Measurements from ENCODE around the gene CCL22. TPM values are rescaled to one million over a fixed set of nuclear protein-coding genes. Genes with fewer than 3 reads are reported as not detected.

Gene CCL22
- total and polyA plus RNA-seq, 2 of the 4 experiments (the other 2 are of a cell fraction) = not detected

DNA sequence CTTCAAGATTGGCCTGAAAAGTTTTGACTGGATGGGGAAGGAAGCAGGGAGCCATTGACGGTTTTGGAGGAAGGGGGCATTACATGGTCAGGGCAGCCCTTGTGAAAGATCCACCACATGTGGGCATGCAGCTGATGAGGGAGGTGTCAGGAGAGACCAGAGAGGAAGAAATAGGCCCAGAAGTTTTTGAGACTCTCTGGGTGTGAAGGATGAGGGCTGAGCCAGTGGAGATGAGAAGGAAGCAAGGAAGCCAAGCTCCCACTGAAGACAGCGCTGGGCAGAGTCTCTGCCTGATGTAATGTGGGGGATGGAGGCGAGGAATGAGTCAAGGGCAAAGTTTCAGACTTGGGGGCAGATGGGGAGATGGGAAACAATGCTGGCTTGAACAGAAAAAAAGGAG, 46.5 kb downstream of the CCL22 start:
- ATAC-seq (ENCODE audit: low read depth) (no peak), DNase-seq (no peak)
- H2AK5ac ChIP-seq (ENCODE audit: low read depth, low read length) = no peak overlapping the region
- H3K23ac ChIP-seq (ENCODE audit: low read depth, low read length) = no peak overlapping the region
- H2AK9ac ChIP-seq (replicated peaks; ENCODE audit: low read depth, low read length, poor library complexity) = no peak overlapping the region
- H3K4me3 ChIP-seq (ENCODE audit: insufficient read depth, low read depth, low read length) = no peak overlapping the region
- 57% methylated on average over 3 of the region's 3 CpGs; no CpG with 5 or more reads in 1 of the 2 experiments for WGBS, 2 experiments (ENCODE audit: extremely low coverage in 2 of 2, insufficient read length in 1 of 2)
- H2BK15ac ChIP-seq (ENCODE audit: low read depth, low read length) = no peak overlapping the region
- dilution Hi-C loops (cut with HindIII; ENCODE audit: low sequenced_read_pairs, unreplicated experiment) = no loop called here
- intact Hi-C loops (cut with micrococcal nuclease) = no loop called here
- H3K4me1 ChIP-seq (ENCODE audit: control insufficient read depth, insufficient read depth, low read length) = no peaks in the 10 kb centered on the region
- no peak overlapping the region for H4K8ac ChIP-seq (ENCODE audit: low read depth in 2 of 2, low read length in 2 of 2)
- no peaks in the 10 kb centered on the region for H3K9me1 ChIP-seq (ENCODE audit: insufficient read depth, low read length)
- ChIA-PET POLR2A (ENCODE audit: unreplicated experiment) (no interaction called here), CTCF (interaction anchor here (0.5 to 0.6 kb wide), 2 partner anchors 90 to 150 kb away, joined by 3 read pairs; no protein-coding TSS in a partner anchor)
- H2BK5ac ChIP-seq (ENCODE audit: low read depth, low read length, poor library complexity, severe bottlenecking) = no peak overlapping the region
- H3K9me3 ChIP-seq (ENCODE audit: control insufficient read depth, insufficient read depth, low read length) = no peaks in the 10 kb centered on the region
- H3K4me2 ChIP-seq (ENCODE audit: low read depth, low read length) = no peak overlapping the region
- in situ Hi-C loops (cut with MboI; ENCODE audit: low sequenced_read_pairs) = no loop called here
- no peaks in the 10 kb centered on the region for H4K20me1 ChIP-seq (ENCODE audit: insufficient read depth, low read length)
- H3K56ac ChIP-seq (ENCODE audit: extremely low read depth, insufficient read depth, low read length) = no peak overlapping the region
- H2BK120ac ChIP-seq (ENCODE audit: low read depth, low read length) = no peak overlapping the region
- no peak overlapping the region for H2BK20ac ChIP-seq (ENCODE audit: low read depth, low read length)
- no peaks in the 10 kb centered on the region for H3K79me1 ChIP-seq (ENCODE audit: low read depth in 1 of 2, low read length in 2 of 2)
- no peak overlapping the region for H3K14ac ChIP-seq (replicated peaks; ENCODE audit: low read depth, low read length)
- no peak overlapping the region for H2AFZ ChIP-seq (replicated peaks; ENCODE audit: low read length, poor library complexity)
- no peaks in the 10 kb centered on the region for H3K36me3 ChIP-seq (ENCODE audit: control insufficient read depth, insufficient read depth, low read length)
- H3K18ac ChIP-seq (ENCODE audit: low read depth, low read length) = no peak overlapping the region
- H4K5ac ChIP-seq (ENCODE audit: low read depth, low read length) = no peak overlapping the region
- H4K91ac ChIP-seq (ENCODE audit: insufficient read depth, low read depth, low read length) = no peak overlapping the region
- peaks cover 48% of the 10 kb centered on the region for H3K27me3 ChIP-seq (ENCODE audit: control insufficient read depth, insufficient read depth, low read length)
- no TSS peak for BruUV-seq (replicated peaks)
- H3K27ac ChIP-seq (ENCODE audit: insufficient read depth, low read length) = no peak overlapping the region
- TF ChIP-seq RFX5 (IDR thresholded peaks at IDR 0.05; ENCODE audit: low read depth, low read length) (no peak), CEBPB (IDR thresholded peaks at IDR 0.05; ENCODE audit: low read depth, low read length) (no peak), MXI1 (IDR thresholded peaks at IDR 0.05; ENCODE audit: borderline replicate concordance, low read depth, low read length) (no peak), POLR2A (IDR thresholded peaks at IDR 0.05; ENCODE audit: low read depth, low read length) (no peak), FOS (IDR thresholded peaks at IDR 0.05; ENCODE audit: low read depth, low read length) (no peak), BHLHE40 (IDR thresholded peaks at IDR 0.05; ENCODE audit: low read depth, low read length) (no peak), RCOR1 (IDR thresholded peaks at IDR 0.05; ENCODE audit: insufficient replicate concordance, low read length) (no peak), MAZ (IDR thresholded peaks at IDR 0.05; ENCODE audit: borderline replicate concordance, low read depth, low read length) (no peak), RAD21 (IDR thresholded peaks at IDR 0.05; ENCODE audit: low read length) (no peak), SMC3 (IDR thresholded peaks at IDR 0.05; ENCODE audit: low read depth, low read length) (no peak), NFE2L2 (IDR thresholded peaks at IDR 0.05; ENCODE audit: low read depth, low read length) (no peak), MAFK (IDR thresholded peaks at IDR 0.05; ENCODE audit: low read depth, low read length) (no peak), CHD1 (IDR thresholded peaks at IDR 0.05; ENCODE audit: low read depth, low read length) (no peak)
- TF ChIP-seq, protein P1, sequence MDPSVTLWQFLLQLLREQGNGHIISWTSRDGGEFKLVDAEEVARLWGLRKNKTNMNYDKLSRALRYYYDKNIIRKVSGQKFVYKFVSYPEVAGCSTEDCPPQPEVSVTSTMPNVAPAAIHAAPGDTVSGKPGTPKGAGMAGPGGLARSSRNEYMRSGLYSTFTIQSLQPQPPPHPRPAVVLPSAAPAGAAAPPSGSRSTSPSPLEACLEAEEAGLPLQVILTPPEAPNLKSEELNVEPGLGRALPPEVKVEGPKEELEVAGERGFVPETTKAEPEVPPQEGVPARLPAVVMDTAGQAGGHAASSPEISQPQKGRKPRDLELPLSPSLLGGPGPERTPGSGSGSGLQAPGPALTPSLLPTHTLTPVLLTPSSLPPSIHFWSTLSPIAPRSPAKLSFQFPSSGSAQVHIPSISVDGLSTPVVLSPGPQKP (IDR thresholded peaks at IDR 0.05; ENCODE audit: borderline replicate concordance, low read depth, low read length) = no peak
- TF ChIP-seq, protein P2, sequence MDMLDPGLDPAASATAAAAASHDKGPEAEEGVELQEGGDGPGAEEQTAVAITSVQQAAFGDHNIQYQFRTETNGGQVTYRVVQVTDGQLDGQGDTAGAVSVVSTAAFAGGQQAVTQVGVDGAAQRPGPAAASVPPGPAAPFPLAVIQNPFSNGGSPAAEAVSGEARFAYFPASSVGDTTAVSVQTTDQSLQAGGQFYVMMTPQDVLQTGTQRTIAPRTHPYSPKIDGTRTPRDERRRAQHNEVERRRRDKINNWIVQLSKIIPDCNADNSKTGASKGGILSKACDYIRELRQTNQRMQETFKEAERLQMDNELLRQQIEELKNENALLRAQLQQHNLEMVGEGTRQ (IDR thresholded peaks at IDR 0.05; ENCODE audit: low read depth, low read length) = no peak
- TF ChIP-seq, protein P3, sequence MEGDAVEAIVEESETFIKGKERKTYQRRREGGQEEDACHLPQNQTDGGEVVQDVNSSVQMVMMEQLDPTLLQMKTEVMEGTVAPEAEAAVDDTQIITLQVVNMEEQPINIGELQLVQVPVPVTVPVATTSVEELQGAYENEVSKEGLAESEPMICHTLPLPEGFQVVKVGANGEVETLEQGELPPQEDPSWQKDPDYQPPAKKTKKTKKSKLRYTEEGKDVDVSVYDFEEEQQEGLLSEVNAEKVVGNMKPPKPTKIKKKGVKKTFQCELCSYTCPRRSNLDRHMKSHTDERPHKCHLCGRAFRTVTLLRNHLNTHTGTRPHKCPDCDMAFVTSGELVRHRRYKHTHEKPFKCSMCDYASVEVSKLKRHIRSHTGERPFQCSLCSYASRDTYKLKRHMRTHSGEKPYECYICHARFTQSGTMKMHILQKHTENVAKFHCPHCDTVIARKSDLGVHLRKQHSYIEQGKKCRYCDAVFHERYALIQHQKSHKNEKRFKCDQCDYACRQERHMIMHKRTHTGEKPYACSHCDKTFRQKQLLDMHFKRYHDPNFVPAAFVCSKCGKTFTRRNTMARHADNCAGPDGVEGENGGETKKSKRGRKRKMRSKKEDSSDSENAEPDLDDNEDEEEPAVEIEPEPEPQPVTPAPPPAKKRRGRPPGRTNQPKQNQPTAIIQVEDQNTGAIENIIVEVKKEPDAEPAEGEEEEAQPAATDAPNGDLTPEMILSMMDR (conservative IDR thresholded peaks at IDR 0.05; ENCODE audit: low read depth, low read length) = no peak
- H3K4ac ChIP-seq (ENCODE audit: low read depth, low read length) = no peak overlapping the region
- no peak overlapping the region for H3K9ac ChIP-seq (ENCODE audit: low read depth, low read length)

All from IMR-90 (cell line).